Neural cell (in vitro differentiated cells): ENCODE results near the gene TNRC6A. TPM values are rescaled to one million over a fixed set of nuclear protein-coding genes. Genes with fewer than 3 reads are reported as not detected.

ENCODE experiments used
- H2AFZ ChIP-seq: fragments of 200-600, 300-800 bp; sonication (generic), shearing (Covaris generic); 2 replicates; pipeline ENCODE4 v1.6.0; 2014; ENCODE audit warnings: low read depth, mild to moderate bottlenecking, antibody characterized with exemption, low read length, moderate library complexity
- H3F3A ChIP-seq: fragments of 200-600 bp; shearing (Covaris generic); 2 replicates; pipeline ENCODE4 v1.6.1; 2016; ENCODE audit warnings: mild to moderate bottlenecking, moderate library complexity, mixed read lengths, antibody characterized with exemption, low read length; ENCODE audit not compliant: insufficient read depth, poor library complexity, severe bottlenecking
- H3K27ac ChIP-seq: fragments of 200-600, 300-800 bp; sonication (generic), shearing (Covaris generic); 2 replicates; pipeline ENCODE4 v1.5.1; 2014; ENCODE audit warnings: mild to moderate bottlenecking, low read length, moderate library complexity
- H3K27me3 ChIP-seq: fragments of 300-800, 200-600 bp; sonication (generic), shearing (Covaris generic); 2 replicates; pipeline ENCODE4 v1.6.0; 2014; ENCODE audit warnings: mild to moderate bottlenecking, low read depth, low read length, moderate library complexity; ENCODE audit not compliant: insufficient read depth
- H3K36me3 ChIP-seq: fragments of 300-800, 200-600 bp; sonication (generic), shearing (Covaris generic); 2 replicates; pipeline ENCODE4 v1.5.1; 2014; ENCODE audit warnings: mild to moderate bottlenecking, antibody characterized with exemption, low read length, moderate library complexity; ENCODE audit not compliant: insufficient read depth
- H3K4me2 ChIP-seq: fragments of 300-800, 200-600 bp; sonication (generic), shearing (Covaris generic); 2 replicates; pipeline ENCODE4 v1.6.0; 2014; ENCODE audit warnings: mild to moderate bottlenecking, low read length
- H3K4me3 ChIP-seq: fragments of 300-800, 200-600 bp; sonication (generic), shearing (Covaris generic); 2 replicates; pipeline ENCODE4 v1.5.1; 2014; ENCODE audit warnings: mild to moderate bottlenecking, low read length, moderate library complexity
- H3K79me2 ChIP-seq: fragments of 200-600 bp; shearing (Covaris generic); replicated peaks from 2 replicates; pipeline ENCODE4 v1.6.0; 2014; ENCODE audit warnings: mild to moderate bottlenecking, low read length, moderate library complexity; ENCODE audit not compliant: insufficient read depth
- H3K9ac ChIP-seq: fragments of 300-800, 200-600 bp; sonication (generic), shearing (Covaris generic); 2 replicates; pipeline ENCODE4 v1.6.1; 2016; ENCODE audit warnings: mild to moderate bottlenecking, low read length, mixed read lengths
- H3K9me2 ChIP-seq: fragments of 200-600 bp; shearing (Covaris generic); 2 replicates; pipeline ENCODE4 v1.6.1; 2016; ENCODE audit warnings: mild to moderate bottlenecking, low read length, mixed read lengths; ENCODE audit not compliant: insufficient read depth
- H3K9me3 ChIP-seq: fragments of 200-600, 300-800 bp; sonication (generic), shearing (Covaris generic); 2 replicates; pipeline ENCODE4 v1.6.1; 2016; ENCODE audit warnings: mild to moderate bottlenecking, mixed run types, low read length, moderate library complexity, mixed read lengths
- H4K20me1 ChIP-seq: fragments of 200-600 bp; shearing (Covaris generic); 2 replicates; pipeline ENCODE4 v1.6.1; 2016; ENCODE audit warnings: mild to moderate bottlenecking, mixed run types; ENCODE audit not compliant: insufficient read depth
- CTCF ChIP-seq: fragments of 450-650 bp; IDR thresholded peaks from 2 replicates; pipeline ENCODE4 v1.5.1; 2014; ENCODE audit warnings: antibody characterized with exemption, mild to moderate bottlenecking, moderate library complexity; ENCODE audit not compliant: poor library complexity, severe bottlenecking
- EP300 ChIP-seq: fragments of 450-650 bp; conservative IDR thresholded peaks from 2 replicates; pipeline ENCODE4 v1.6.1; 2014; ENCODE audit warnings: antibody characterized with exemption, mild to moderate bottlenecking, moderate library complexity; ENCODE audit not compliant: poor library complexity, severe bottlenecking
- EZH2 ChIP-seq: fragments of 200-600, 300-800 bp; shearing (Covaris generic), sonication (generic); IDR thresholded peaks from 2 replicates; pipeline ENCODE4 v1.6.1; 2014; ENCODE audit warnings: antibody characterized with exemption, low read length, borderline replicate concordance, mild to moderate bottlenecking; ENCODE audit not compliant: insufficient read depth, poor library complexity, severe bottlenecking
- MXI1 ChIP-seq: fragments of 450-650 bp; conservative IDR thresholded peaks from 2 replicates; pipeline ENCODE4 v1.6.1; 2014; ENCODE audit warnings: antibody characterized with exemption, mild to moderate bottlenecking; ENCODE audit not compliant: poor library complexity, severe bottlenecking
- POLR2AphosphoS5 ChIP-seq: IDR thresholded peaks from 2 replicates; pipeline ENCODE4 v1.6.1; 2012
- RAD21 ChIP-seq: fragments of 450-650 bp; conservative IDR thresholded peaks from 2 replicates; pipeline ENCODE4 v1.6.1; 2014; ENCODE audit warnings: antibody characterized with exemption, mild to moderate bottlenecking, moderate library complexity
- REST ChIP-seq: IDR thresholded peaks from 2 replicates; pipeline ENCODE4 v1.6.1; 2012; ENCODE audit warnings: borderline replicate concordance
- SMC3 ChIP-seq: fragments of 450-650 bp; conservative IDR thresholded peaks from 2 replicates; pipeline ENCODE4 v1.6.1; 2014; ENCODE audit warnings: antibody characterized with exemption, mild to moderate bottlenecking, moderate library complexity; ENCODE audit not compliant: poor library complexity
- TAF1 ChIP-seq: IDR thresholded peaks from 2 replicates; pipeline ENCODE4 v1.6.1; 2012; ENCODE audit warnings: low read depth
- polyA plus RNA-seq: library from polyadenylated mRNA; depleted of rRNA; stranded (reverse); fragments of >200 nt; gene quantifications from 2 replicates; pipeline ENCODE4 v1.2.3, GENCODE V29; 2014

The TNRC6A gene
- polyA plus RNA-seq, 1 donor from 2014 or later, result 32.1 TPM

- H3F3A ChIP-seq, result no peaks in the 10 kb centered on the region
- peaks cover 17% of the 10 kb centered on the region for H4K20me1 ChIP-seq
- no peaks in the 10 kb centered on the region for H3K27me3 ChIP-seq
- no peak overlapping the region for H2AFZ ChIP-seq
- peaks cover 5% of the 10 kb centered on the region for H3K36me3 ChIP-seq
- no peaks in the 10 kb centered on the region for H3K9me2 ChIP-seq
- no peak for TF ChIP-seq CTCF
- TF ChIP-seq POLR2AphosphoS5, result no peak
- no peak for TF ChIP-seq EZH2
- TF ChIP-seq REST, result no peak
- no peak for TF ChIP-seq SMC3
- no peak for TF ChIP-seq EP300
- TF ChIP-seq RAD21, result no peak
- no peak for TF ChIP-seq TAF1
- no peak for TF ChIP-seq MXI1
- H3K9ac ChIP-seq, result no peak overlapping the region
- peaks cover 98% of the 10 kb centered on the region for H3K79me2 ChIP-seq
- H3K27ac ChIP-seq, result no peak overlapping the region
- H3K4me2 ChIP-seq, result no peak overlapping the region
- H3K4me3 ChIP-seq, result no peak overlapping the region
- H3K9me3 ChIP-seq, result no peaks in the 10 kb centered on the region
These were observed 8.6 kb downstream of the TNRC6A start for GRCh38 chr16:24737916-24738594.

- no peaks in the 10 kb centered on the region for H3K9me3 ChIP-seq
These were observed 9.4 kb downstream of the TNRC6A start for GRCh38 chr16:24738895-24739294.

More at GRCh38 chr16:24738895-24739294, 9.4 kb downstream of the TNRC6A start:
- H3K9me2 ChIP-seq, result no peaks in the 10 kb centered on the region
- peaks cover 17% of the 10 kb centered on the region for H4K20me1 ChIP-seq
- no peak overlapping the region for H3K27ac ChIP-seq
- TF ChIP-seq REST (no peak), EP300 (no peak), SMC3 (no peak), CTCF (no peak), RAD21 (no peak), EZH2 (no peak), MXI1 (no peak), TAF1 (no peak), POLR2AphosphoS5 (no peak)
- H3F3A ChIP-seq, result no peaks in the 10 kb centered on the region
- no peak overlapping the region for H2AFZ ChIP-seq
- no peak overlapping the region for H3K9ac ChIP-seq
- no peak overlapping the region for H3K4me3 ChIP-seq
- H3K27me3 ChIP-seq, result no peaks in the 10 kb centered on the region
- H3K79me2 ChIP-seq, result peaks cover 98% of the 10 kb centered on the region
- H3K36me3 ChIP-seq, result peaks cover 5% of the 10 kb centered on the region
- H3K4me2 ChIP-seq, result no peak overlapping the region
